COLO668 (cell line): ENCODE measurements around the gene CHKA.

Experiments used
- DNase-seq: peaks from one replicate; lab custom pipeline; 2025; ENCODE audit not compliant: unreplicated experiment; lab: John Stamatoyannopoulos, UW

The CHKA gene

GRCh38 chr11:68142441-68143309 lies 21.5 kb upstream of the CHKA start:
- DNase-seq, result no peak

GRCh38 chr11:68142028-68142412 lies 20.8 kb upstream of the CHKA start:
- no peak for DNase-seq

GRCh38 chr11:68141246-68142027 lies 20.2 kb upstream of the CHKA start:
- no peak for DNase-seq

- no peak for DNase-seq
Observed at GRCh38 chr11:68140496-68141245, 19.5 kb upstream of the CHKA start.

GRCh38 chr11:68138237-68138636 lies 17.0 kb upstream of the CHKA start:
- DNase-seq, result no peak

GRCh38 chr11:68137833-68138232 lies 16.6 kb upstream of the CHKA start:
- no peak for DNase-seq

GRCh38 chr11:68136866-68137265 lies 15.7 kb upstream of the CHKA start:
- DNase-seq, result no peak

GRCh38 chr11:68135161-68135560 lies 14.0 kb upstream of the CHKA start:
- no peak for DNase-seq

GRCh38 chr11:68133761-68134160 lies 12.6 kb upstream of the CHKA start:
- DNase-seq, result no peak

- DNase-seq, result no peak
Observed at GRCh38 chr11:68130121-68130520, 8.9 kb upstream of the CHKA start.

GRCh38 chr11:68128682-68129327 lies 7.6 kb upstream of the CHKA start:
- no peak for DNase-seq

GRCh38 chr11:68127714-68128681 lies 6.8 kb upstream of the CHKA start:
- no peak for DNase-seq

- no peak for DNase-seq
Observed at GRCh38 chr11:68125164-68125563, 4.0 kb upstream of the CHKA start.

- no peak for DNase-seq
Observed at GRCh38 chr11:68122936-68123539, 1.9 kb upstream of the CHKA start.

GRCh38 chr11:68120273-68121066 lies 718 bp downstream of the CHKA start:
- DNase-seq, result peak; percentile 65

- DNase-seq, result no peak
Observed at GRCh38 chr11:68118706-68119448, 2.3 kb downstream of the CHKA start.

- DNase-seq, result no peak
Observed at GRCh38 chr11:68117853-68118470, 3.2 kb downstream of the CHKA start.

- no peak for DNase-seq
Observed at GRCh38 chr11:68116974-68117373, 4.2 kb downstream of the CHKA start.
